Left renal pelvis (tissue), 4 donors: ENCODE measurements around the gene SLITRK1. TPM values are rescaled to one million over a fixed set of nuclear protein-coding genes. Genes with fewer than 3 reads are reported as not detected.

Experiments used
- DNase-seq, 4 donors: peaks; one replicate each; pipeline ENCODE4 v3.0.0-alpha.2; 2013; ENCODE audit warnings: low read depth in 4 of 4, low spot score in 3 of 4
- polyA plus RNA-seq, 4 donors: library from polyadenylated mRNA; unstranded; fragments of 120-200 nt; gene quantifications; one replicate each; pipeline ENCODE4 v1.2.1, GENCODE V29; 2013; ENCODE audit not compliant: insufficient read length in 4 of 4

The SLITRK1 gene
- polyA plus RNA-seq, 4 donors: 0.09 to 1.7 (median 0.42) TPM

GRCh38 chr13:83876546-83876945 lies 5.7 kb downstream of the SLITRK1 start:
- no peak for DNase-seq

- no peak for DNase-seq
Measured at GRCh38 chr13:83867708-83868107, 14.6 kb downstream of the SLITRK1 start.

GRCh38 chr13:83865161-83866137 lies 16.8 kb downstream of the SLITRK1 start:
- no peak for DNase-seq

- no peak for DNase-seq
Measured at GRCh38 chr13:83853771-83854170, 28.5 kb downstream of the SLITRK1 start.

- no peak for DNase-seq
Measured at GRCh38 chr13:83845106-83845505, 37.2 kb downstream of the SLITRK1 start.

GRCh38 chr13:83839146-83839545 lies 43.1 kb downstream of the SLITRK1 start:
- DNase-seq: peak in 3 of 4 donors; percentile 8 to 48 (median 12)

GRCh38 chr13:83831796-83832195 lies 50.5 kb downstream of the SLITRK1 start:
- no peak for DNase-seq

GRCh38 chr13:83829810-83830209 lies 52.5 kb downstream of the SLITRK1 start:
- no peak for DNase-seq

- no peak for DNase-seq
Measured at GRCh38 chr13:83827338-83827737, 54.9 kb downstream of the SLITRK1 start.
